Measurements from ENCODE around the gene ITGB1.

ITGB1 gene

DNA sequence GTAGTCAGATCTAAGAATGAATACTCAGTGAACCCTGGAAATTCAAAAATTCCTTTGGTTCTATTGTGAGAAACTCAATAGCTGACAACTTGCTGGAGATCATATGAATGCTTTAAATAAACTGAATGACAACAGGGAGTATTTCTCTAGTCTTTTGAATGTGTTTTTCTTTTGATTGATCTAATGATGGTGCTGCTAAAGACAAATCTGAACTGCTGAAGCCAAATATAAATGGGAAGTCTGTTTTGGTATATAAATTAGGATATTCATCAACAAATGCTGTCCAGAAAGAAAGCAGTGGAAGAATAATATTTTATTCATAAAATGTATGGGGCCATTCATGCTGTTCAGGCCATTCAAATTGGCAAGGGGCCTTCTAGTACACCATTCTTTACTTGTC is 79.4 kb downstream of the ITGB1 start:
- DNase-seq = no peak

DNA sequence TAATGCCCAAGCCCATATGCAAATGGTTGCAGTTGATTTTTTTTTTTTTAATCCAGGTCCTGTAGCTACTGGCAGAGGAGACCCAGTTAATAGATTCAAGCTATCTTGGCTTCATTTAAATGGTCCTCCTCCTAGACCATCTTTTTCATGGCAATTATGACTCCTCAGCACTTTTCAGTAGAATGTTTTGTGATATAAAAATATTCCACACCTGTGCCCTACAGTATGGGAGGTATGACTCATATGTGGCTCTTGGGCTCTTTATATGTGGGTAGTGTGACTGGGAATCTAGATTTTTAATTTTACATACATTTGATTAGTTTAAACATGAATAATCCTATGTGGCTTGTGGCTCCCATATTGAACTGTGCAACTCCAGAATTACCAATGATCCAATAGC is 80.1 kb downstream of the ITGB1 start:
- no peak for DNase-seq

- DNase-seq = no peak
Observed at GRCh38 chr10:32865170-32865569, 92.9 kb downstream of the ITGB1 start.

DNA sequence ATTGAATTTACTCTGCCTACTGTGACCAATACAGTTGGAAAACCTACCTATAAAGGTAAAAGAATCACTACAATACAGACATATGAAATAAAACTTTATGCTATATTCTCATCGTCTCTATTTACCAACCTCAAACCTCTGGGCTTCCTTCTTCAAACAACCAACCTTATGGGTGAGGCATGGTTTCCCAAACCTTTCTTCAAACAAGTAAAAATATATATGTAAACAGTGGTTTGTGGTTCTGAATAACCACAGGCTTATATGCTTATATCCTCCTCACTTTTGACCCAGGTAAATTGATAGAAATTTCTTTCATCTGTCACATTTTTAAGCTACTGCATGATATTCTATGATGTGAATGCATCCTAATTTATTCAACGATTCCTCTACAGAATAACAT is 103.6 kb downstream of the ITGB1 start:
- DNase-seq = no peak

GRCh38 chr10:32851301-32851700 is 106.7 kb downstream of the ITGB1 start:
- no peak for DNase-seq
